ENCODE results near the gene FSIP1. TPM values are rescaled to one million over a fixed set of nuclear protein-coding genes. Genes with fewer than 3 reads are reported as not detected.

Gene FSIP1
- polyA plus RNA-seq, 1 donor, result 0.47 TPM

DNA sequence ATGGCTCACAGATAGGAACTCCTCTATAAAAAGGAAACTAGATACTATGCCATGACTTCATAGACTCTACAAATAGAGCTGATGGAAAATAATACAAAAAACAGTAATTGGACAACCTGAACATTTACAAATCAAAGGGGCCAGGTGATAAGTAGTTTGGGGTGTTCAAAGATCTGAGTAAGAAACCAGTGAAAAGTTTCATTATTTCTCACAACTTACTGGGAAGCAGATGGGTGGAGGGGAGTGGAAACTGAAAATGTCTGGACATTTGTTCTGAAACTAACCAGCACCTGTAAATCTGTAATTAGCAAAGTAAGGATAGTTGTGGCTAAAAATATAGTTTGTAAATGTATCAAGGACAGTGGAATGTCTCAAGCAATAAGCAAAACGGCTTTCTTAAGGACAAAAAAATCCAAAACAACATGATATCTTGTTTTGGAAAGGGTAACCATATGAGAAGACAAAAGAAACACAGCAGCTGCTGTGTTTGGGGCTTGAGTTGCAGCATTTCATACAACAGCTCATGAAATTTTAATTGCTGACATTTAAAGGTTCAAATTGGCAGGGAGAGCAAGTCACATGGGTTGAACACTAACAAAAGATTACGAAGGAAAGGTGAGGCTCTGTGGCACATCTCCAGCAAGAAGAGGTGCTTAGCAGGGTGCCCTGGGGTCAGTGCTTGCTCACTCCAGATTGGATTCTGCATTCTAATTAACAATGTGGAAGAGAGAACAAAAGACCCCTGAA lies 228.5 kb downstream of the FSIP1 start:
- no peak for DNase-seq (ENCODE audit: low read depth)

DNA sequence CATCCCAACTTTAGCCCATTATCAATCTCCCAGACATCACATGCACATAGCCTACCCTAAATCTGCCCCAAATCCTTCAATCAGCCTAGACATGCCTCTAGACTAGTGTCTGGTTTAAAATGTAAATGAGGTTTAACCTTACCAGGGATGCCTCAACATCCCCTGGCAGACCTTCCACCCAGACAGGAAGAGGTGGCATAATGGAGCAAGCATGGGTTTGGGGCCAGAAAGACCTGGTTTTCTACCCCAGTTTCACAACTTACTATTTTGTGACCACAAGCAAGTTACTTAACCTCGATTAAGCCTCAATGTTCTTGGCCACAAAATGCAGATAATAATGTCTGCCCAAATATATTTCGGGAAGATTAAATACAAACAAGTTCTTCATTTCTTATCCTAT lies 230.1 kb downstream of the FSIP1 start:
- DNase-seq (ENCODE audit: low read depth), result no peak

DNA sequence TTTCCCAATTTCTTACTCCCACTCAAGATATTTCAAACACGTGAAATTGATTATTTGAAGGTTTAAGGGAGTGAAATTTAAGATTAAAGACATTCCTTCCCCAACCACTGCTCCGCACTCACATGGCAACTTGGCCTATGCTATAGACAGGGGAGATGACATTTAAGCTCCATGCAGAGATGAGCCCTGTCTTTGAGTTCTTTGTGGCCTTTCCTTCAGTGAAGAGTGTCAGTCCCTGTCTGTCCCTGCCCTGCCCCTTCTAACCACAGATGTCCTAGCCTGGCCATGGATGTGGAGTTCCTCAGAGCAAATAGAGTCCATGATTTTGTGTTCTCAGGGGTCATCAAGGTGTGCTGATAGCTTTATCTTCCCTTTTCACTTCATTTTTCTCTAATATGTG lies 231.2 kb downstream of the FSIP1 start:
- DNase-seq (ENCODE audit: low read depth), result no peak

Other genes starting within 250 kb of the FSIP1 start
- 46.5 TPM for gene THBS1, start 201.8 kb downstream of the FSIP1 start, polyA plus RNA-seq (ENCODE audit: insufficient read length)
- gene GPR176, start 137.4 kb upstream of the FSIP1 start, polyA plus RNA-seq (ENCODE audit: insufficient read length), result 3.6 TPM
- gene EIF2AK4, start 151.3 kb upstream of the FSIP1 start, polyA plus RNA-seq (ENCODE audit: insufficient read length), result 31.4 TPM